Chondrocyte (in vitro differentiated cells): ENCODE results near the gene IER2. TPM values are rescaled to one million over a fixed set of nuclear protein-coding genes. Genes with fewer than 3 reads are reported as not detected.

Source experiments
- DNase-seq: peaks from one replicate; pipeline ENCODE4 v3.0.0; 2021; ENCODE audit warnings: mixed read lengths, low spot score
- H3K27ac Mint-ChIP-seq: one replicate; pipeline ENCODE4 v1.8.0; 2021; ENCODE audit warnings: mild to moderate bottlenecking, moderate library complexity, mixed read lengths; ENCODE audit not compliant: unreplicated experiment
- H3K27me3 Mint-ChIP-seq: 2 replicates; pipeline ENCODE4 v1.8.0; 2021; ENCODE audit warnings: low read depth, mixed read lengths
- H3K36me3 Mint-ChIP-seq: 2 replicates; pipeline ENCODE4 v1.8.0; 2021; ENCODE audit warnings: low read depth, mixed read lengths
- H3K4me1 Mint-ChIP-seq: 2 replicates; pipeline ENCODE4 v1.8.0; 2021; ENCODE audit warnings: low read depth, mild to moderate bottlenecking, mixed read lengths
- H3K4me3 Mint-ChIP-seq: one replicate; pipeline ENCODE4 v1.8.0; 2021; ENCODE audit warnings: mild to moderate bottlenecking, moderate library complexity, mixed read lengths; ENCODE audit not compliant: unreplicated experiment
- H3K9me3 Mint-ChIP-seq: 2 replicates; pipeline ENCODE4 v1.8.0; 2021; ENCODE audit warnings: low read depth, mixed read lengths
- total RNA-seq: library from RNA; stranded (reverse); gene quantifications from 3 replicates; pipeline ENCODE4 v1.2.1, GENCODE V29; 2021
- TF ChIP-seq, protein P1 (sequence below): fragments of 200-600 bp; sonication (generic); IDR thresholded peaks from 2 replicates; pipeline ENCODE4 v1.5.0; 2021; ENCODE audit warnings: antibody characterized with exemption, mild to moderate bottlenecking, moderate library complexity

IER2 gene
- total RNA-seq, 1 donor from 2014 or later: 58.5 TPM

DNA sequence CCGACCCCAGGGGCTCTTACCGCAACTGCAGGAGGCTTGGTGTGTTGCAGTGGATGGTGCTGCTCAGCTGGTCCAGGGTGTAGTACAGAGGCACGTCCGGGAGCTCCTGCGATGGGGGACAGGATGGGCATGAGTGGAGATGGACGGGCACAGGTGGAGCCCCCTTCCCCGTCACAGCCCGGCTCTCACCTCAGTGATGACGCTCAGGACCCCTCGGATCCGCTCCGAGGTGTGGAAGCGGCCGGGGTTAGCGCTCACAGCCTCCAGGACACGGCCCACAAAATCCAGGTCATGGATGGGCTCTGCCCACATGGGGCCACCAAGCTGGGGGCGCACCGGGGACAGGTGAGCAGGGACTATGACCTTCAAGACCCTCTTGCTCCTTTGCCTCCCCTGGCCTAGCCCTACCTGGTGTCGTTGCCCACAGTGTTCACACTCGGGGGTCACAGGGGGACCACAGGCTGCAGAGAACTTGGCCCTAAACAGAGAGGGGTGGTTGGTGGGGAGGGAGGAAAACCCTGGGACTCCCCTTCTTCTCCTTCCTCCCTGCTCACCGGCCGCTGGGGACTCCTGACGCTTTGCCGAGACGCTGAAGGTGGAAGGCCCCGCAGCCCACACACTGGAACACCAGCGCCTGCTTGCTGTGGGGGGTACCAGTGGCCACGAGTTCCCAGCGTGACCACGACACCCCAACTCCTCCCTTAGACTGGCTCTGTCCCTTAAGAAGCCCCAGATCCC lies 40.7 kb upstream of the IER2 start:
- DNase-seq: no peak
- Mint-ChIP-seq H3K27me3 (no peaks in the 10 kb centered on the region), H3K36me3 (peaks cover 5% of the 10 kb centered on the region), H3K4me1 (no peaks in the 10 kb centered on the region), H3K9me3 (no peaks in the 10 kb centered on the region), H3K4me3 (no peak overlapping the region), H3K27ac (peak overlapping the region; percentile 49)
- TF ChIP-seq, protein P1, sequence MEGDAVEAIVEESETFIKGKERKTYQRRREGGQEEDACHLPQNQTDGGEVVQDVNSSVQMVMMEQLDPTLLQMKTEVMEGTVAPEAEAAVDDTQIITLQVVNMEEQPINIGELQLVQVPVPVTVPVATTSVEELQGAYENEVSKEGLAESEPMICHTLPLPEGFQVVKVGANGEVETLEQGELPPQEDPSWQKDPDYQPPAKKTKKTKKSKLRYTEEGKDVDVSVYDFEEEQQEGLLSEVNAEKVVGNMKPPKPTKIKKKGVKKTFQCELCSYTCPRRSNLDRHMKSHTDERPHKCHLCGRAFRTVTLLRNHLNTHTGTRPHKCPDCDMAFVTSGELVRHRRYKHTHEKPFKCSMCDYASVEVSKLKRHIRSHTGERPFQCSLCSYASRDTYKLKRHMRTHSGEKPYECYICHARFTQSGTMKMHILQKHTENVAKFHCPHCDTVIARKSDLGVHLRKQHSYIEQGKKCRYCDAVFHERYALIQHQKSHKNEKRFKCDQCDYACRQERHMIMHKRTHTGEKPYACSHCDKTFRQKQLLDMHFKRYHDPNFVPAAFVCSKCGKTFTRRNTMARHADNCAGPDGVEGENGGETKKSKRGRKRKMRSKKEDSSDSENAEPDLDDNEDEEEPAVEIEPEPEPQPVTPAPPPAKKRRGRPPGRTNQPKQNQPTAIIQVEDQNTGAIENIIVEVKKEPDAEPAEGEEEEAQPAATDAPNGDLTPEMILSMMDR: no peak

DNA sequence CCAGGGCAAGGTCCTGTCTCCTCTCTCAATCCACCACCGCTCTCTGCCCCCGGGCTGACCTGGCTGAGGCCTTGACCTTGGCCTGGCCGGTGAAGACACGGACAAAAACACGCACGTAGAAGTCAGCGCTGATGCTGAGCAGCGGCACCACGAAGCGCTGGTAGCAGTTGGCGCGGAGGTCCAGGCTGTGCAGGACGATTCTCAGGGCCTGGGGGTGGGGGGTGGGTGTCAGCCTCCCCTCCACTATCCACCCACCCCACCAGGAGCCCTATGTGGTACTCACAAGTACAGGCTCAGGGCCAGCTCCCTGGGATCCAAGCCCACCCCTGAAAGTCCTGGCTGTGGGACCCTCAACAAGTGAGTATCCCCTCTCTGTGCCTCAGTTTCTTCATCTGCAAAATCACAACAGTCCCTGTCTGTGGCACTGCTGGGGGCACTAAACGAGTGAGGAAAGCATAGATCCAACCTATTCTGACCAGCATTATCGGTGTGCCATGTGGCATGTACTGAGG lies 40.1 kb upstream of the IER2 start:
- H3K27me3 Mint-ChIP-seq: no peaks in the 10 kb centered on the region
- H3K36me3 Mint-ChIP-seq: peaks cover 5% of the 10 kb centered on the region
- H3K4me1 Mint-ChIP-seq: peaks cover 2% of the 10 kb centered on the region
- H3K27ac Mint-ChIP-seq: no peak overlapping the region
- TF ChIP-seq, protein P1: no peak
- no peak for DNase-seq
- H3K4me3 Mint-ChIP-seq: no peak overlapping the region
- no peaks in the 10 kb centered on the region for H3K9me3 Mint-ChIP-seq

DNA sequence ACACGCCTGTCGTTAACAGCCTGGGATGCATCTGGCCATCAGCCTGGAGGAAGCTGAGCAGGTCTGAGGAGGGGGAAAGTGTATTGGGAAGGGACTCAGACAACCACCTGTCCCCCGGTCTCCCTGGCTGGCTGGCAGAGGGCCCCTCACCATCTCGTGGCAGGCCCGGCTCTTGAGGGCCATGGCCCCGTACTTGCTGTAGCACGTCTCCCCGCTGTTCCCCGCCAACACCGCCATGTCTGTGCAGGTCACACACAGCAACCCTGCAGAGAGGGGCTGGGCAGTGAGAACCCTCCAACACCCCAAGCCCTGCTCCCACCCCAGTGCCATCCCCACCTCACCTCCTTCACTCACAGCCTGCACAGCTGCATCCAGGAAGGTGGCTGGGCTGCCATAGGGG lies 37.7 kb upstream of the IER2 start:
- Mint-ChIP-seq H3K4me1 (peaks cover 22% of the 10 kb centered on the region), H3K9me3 (no peaks in the 10 kb centered on the region), H3K27ac (no peak overlapping the region), H3K36me3 (peaks cover 6% of the 10 kb centered on the region), H3K27me3 (no peaks in the 10 kb centered on the region), H3K4me3 (no peak overlapping the region)
- no peak for DNase-seq
- TF ChIP-seq, protein P1: no peak

GRCh38 chr19:13115936-13116281 lies 34.3 kb upstream of the IER2 start:
- DNase-seq: no peak
- H3K9me3 Mint-ChIP-seq: no peaks in the 10 kb centered on the region
- peak overlapping the region; percentile 96 for H3K27ac Mint-ChIP-seq
- peaks cover 3% of the 10 kb centered on the region for H3K36me3 Mint-ChIP-seq
- H3K27me3 Mint-ChIP-seq: no peaks in the 10 kb centered on the region
- H3K4me1 Mint-ChIP-seq: peaks cover 44% of the 10 kb centered on the region
- peak overlapping the region; percentile 93 for H3K4me3 Mint-ChIP-seq
- TF ChIP-seq, protein P1: no peak

DNA sequence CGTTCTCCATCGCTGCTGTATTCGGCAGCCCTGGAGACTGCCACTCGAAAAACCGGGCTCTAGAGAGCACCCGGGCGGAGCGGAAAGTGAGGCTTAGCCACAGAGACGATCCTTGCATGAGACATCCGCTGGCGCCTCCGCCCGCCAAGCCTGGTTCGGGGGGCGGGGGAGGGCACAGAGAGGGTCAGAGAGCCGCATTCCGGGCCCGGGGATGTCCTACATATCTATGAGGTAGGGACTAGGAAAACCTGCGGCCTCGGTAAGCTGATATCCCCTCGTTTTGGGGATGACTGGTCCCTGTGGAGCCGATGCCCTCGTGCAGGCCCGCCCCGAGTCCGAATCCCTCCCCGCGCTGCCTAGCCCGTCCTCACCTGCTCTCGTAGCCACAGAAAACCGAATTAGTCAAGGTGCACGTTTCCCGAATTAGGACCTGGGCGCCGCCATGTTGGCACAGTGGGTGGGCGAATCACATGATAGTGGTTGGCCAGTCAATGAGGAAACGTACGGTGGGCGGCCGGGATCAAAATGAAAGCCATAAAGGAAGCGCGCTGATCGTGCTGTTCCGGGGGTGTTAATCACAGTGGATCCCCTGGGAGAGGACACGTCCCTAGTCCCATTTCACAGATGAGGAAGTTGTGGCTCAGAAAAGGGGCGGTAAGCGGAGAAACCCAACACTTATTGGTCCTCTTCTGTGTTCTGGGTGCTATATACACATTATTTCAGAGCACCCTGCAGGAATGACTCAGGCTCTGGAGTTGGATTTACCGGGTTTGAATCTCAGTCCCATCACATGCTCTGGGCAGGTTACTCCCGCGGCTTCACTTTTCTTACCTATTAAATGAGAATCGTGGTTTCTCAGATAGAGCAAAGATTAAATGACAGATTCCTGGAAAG lies 33.7 kb upstream of the IER2 start, which contains the start of gene TRMT1:
Gene TRMT1, minus strand, starts transcription at position 459 of the 894 bp plus-strand sequence. Its CDS starts 341 bp downstream, at position 118.
- TF ChIP-seq, protein P1: no peak
- Mint-ChIP-seq H3K9me3 (no peaks in the 10 kb centered on the region), H3K27me3 (no peaks in the 10 kb centered on the region), H3K4me1 (peaks cover 50% of the 10 kb centered on the region), H3K36me3 (peaks cover 3% of the 10 kb centered on the region), H3K4me3 (peak within 1 kb of the TSS; percentile 93), H3K27ac (peak within 1 kb of the TSS; percentile 96)
- no peak for DNase-seq
